GM23338 (cell line): ENCODE measurements around the gene GFOD1. TPM values are rescaled to one million over a fixed set of nuclear protein-coding genes. Genes with fewer than 3 reads are reported as not detected.
A peak's percentile ranks its signal among the peaks of the same experiment; 100 is the strongest.

ENCODE experiments used
- ATAC-seq: fragments of 200-7000 bp; cut with Tn5 transposase; 3 replicates; pipeline ENCODE4 v1.9.1; 2020
- DNase-seq: peaks from one replicate; pipeline ENCODE4 v3.0.0-alpha.2; 2015; ENCODE audit warnings: low spot score
- H2AFZ ChIP-seq: fragments of 200-600 bp; sonication (generic); 2 replicates; pipeline ENCODE4 v1.8.0; 2016; ENCODE audit warnings: antibody characterized with exemption, mild to moderate bottlenecking, moderate library complexity
- H3F3A ChIP-seq: fragments of 200-600 bp; sonication (generic); replicated peaks from 2 replicates; pipeline ENCODE4 v1.8.0; 2017; ENCODE audit warnings: antibody characterized with exemption, mixed run types, low read depth
- H3K27ac ChIP-seq: fragments of 200-600 bp; sonication (generic); 2 replicates; pipeline ENCODE4 v1.6.1; 2016; ENCODE audit warnings: low read depth
- H3K27me3 ChIP-seq: fragments of 200-600 bp; sonication (generic); 2 replicates; pipeline ENCODE4 v1.8.0; 2016; ENCODE audit warnings: mild to moderate bottlenecking, mixed run types, moderate library complexity; ENCODE audit not compliant: insufficient read depth
- H3K36me3 ChIP-seq: fragments of 200-600 bp; sonication (generic); 2 replicates; pipeline ENCODE4 v1.8.0; 2016; ENCODE audit warnings: mild to moderate bottlenecking; ENCODE audit not compliant: insufficient read depth
- H3K4me1 ChIP-seq: fragments of 200-600 bp; sonication (generic); 2 replicates; pipeline ENCODE4 v1.8.0; 2016; ENCODE audit warnings: mild to moderate bottlenecking, moderate library complexity; ENCODE audit not compliant: insufficient read depth
- H3K4me2 ChIP-seq: fragments of 200-600 bp; sonication (generic); 2 replicates; pipeline ENCODE4 v1.7.1; 2017; ENCODE audit warnings: mixed run types
- H3K4me3 ChIP-seq: fragments of 200-600 bp; sonication (generic); 2 replicates; pipeline ENCODE4 v1.6.1; 2016; ENCODE audit warnings: mixed run types
- H3K79me2 ChIP-seq: fragments of 200-600 bp; sonication (generic); replicated peaks from 2 replicates; pipeline ENCODE4 v1.8.0; 2017; ENCODE audit warnings: mild to moderate bottlenecking; ENCODE audit not compliant: insufficient read depth
- H3K9me2 ChIP-seq: fragments of 200-600 bp; sonication (generic); 2 replicates; pipeline ENCODE4 v1.8.0; 2017; ENCODE audit not compliant: insufficient read depth
- H4K20me1 ChIP-seq: fragments of 200-600 bp; sonication (generic); replicated peaks from 2 replicates; pipeline ENCODE4 v1.8.0; 2017; ENCODE audit warnings: mild to moderate bottlenecking; ENCODE audit not compliant: insufficient read depth
- H3K27ac Mint-ChIP-seq: 2 replicates; pipeline ENCODE4 v1.8.0; 2020; ENCODE audit warnings: inconsistent platforms, mild to moderate bottlenecking, moderate library complexity, mixed read lengths
- H3K27me3 Mint-ChIP-seq: 3 replicates; pipeline ENCODE4 v1.8.0; 2022; ENCODE audit warnings: low read depth, mild to moderate bottlenecking, moderate library complexity, mixed read lengths, inconsistent platforms; ENCODE audit not compliant: insufficient read depth, poor library complexity
- H3K36me3 Mint-ChIP-seq: 3 replicates; pipeline ENCODE4 v1.8.0; 2021; ENCODE audit warnings: low read depth, mild to moderate bottlenecking, inconsistent platforms, moderate library complexity, mixed read lengths
- H3K4me1 Mint-ChIP-seq: 3 replicates; pipeline ENCODE4 v1.8.0; 2020; ENCODE audit warnings: mild to moderate bottlenecking, inconsistent platforms, mixed read lengths
- H3K4me3 Mint-ChIP-seq: 3 replicates; pipeline ENCODE4 v1.8.0; 2021; ENCODE audit warnings: moderate library complexity, mild to moderate bottlenecking, inconsistent platforms, mixed read lengths
- H3K9me3 Mint-ChIP-seq: 3 replicates; pipeline ENCODE4 v1.8.0; 2020; ENCODE audit warnings: moderate library complexity, mild to moderate bottlenecking, inconsistent platforms, mixed read lengths
- CREB1 ChIP-seq: fragments of 250-450 bp; sonication (Bioruptor Pico); IDR thresholded peaks from 2 replicates; pipeline ENCODE4 v1.5.0; 2020; ENCODE audit warnings: low read depth, mild to moderate bottlenecking, moderate library complexity
- CTCF ChIP-seq, 2 experiments: fragments of 200-600 bp in 1 of 2; sonication (generic) in 1 of 2; conservative IDR thresholded peaks; 2 replicates each; pipeline versions ENCODE4 v1.5.1 to v1.6.1; 2016 to 2017; ENCODE audit warnings: antibody characterized with exemption in 2 of 2, low read depth in 2 of 2, mild to moderate bottlenecking in 2 of 2, moderate library complexity in 1 of 2
- ETS1 ChIP-seq: IDR thresholded peaks from 2 replicates; pipeline ENCODE4 v1.6.1; 2016; ENCODE audit warnings: antibody characterized with exemption
- EZH2phosphoT487 ChIP-seq: fragments of 200-600 bp; sonication (generic); IDR thresholded peaks from one replicate; pipeline ENCODE4 v1.8.1; 2018; ENCODE audit warnings: antibody characterized with exemption; ENCODE audit not compliant: unreplicated experiment
- JUNB ChIP-seq: IDR thresholded peaks from one replicate; pipeline ENCODE4 v1.6.1; 2016; ENCODE audit warnings: antibody characterized with exemption; ENCODE audit not compliant: unreplicated experiment
- NANOG ChIP-seq: IDR thresholded peaks from 2 replicates; pipeline ENCODE4 v1.6.1; 2016; ENCODE audit warnings: antibody characterized with exemption, borderline replicate concordance
- POLR2AphosphoS5 ChIP-seq: IDR thresholded peaks from 2 replicates; pipeline ENCODE4 v1.6.1; 2016; ENCODE audit warnings: antibody characterized with exemption, low read depth
- REST ChIP-seq: IDR thresholded peaks from one replicate; pipeline ENCODE4 v1.6.1; 2018; ENCODE audit warnings: antibody characterized with exemption; ENCODE audit not compliant: unreplicated experiment
- STAT1 ChIP-seq: IDR thresholded peaks from one replicate; pipeline ENCODE4 v1.6.1; 2016; ENCODE audit warnings: antibody characterized with exemption; ENCODE audit not compliant: unreplicated experiment
- ZNF331 ChIP-seq: fragments of 250-450 bp; sonication (Bioruptor Pico); IDR thresholded peaks from 2 replicates; pipeline ENCODE4 v1.5.0; 2020; ENCODE audit warnings: low read depth, mild to moderate bottlenecking, moderate library complexity
- polyA plus RNA-seq: library from polyadenylated mRNA; unstranded; fragments of >200 nt; fragmentation: Nextera tagmentation; extraction: Ambion mirVana; gene quantifications from 2 replicates; pipeline ENCODE4 v1.2.1, GENCODE V29; 2016
- total RNA-seq: library from RNA; depleted of rRNA; stranded (reverse); fragments of >200 nt; shearing (Covaris generic); gene quantifications from 2 replicates; pipeline ENCODE4 v1.2.3, GENCODE V29; 2014

GFOD1 gene
- total and polyA plus RNA-seq, 2 experiments from 2014 or later = 4.9 to 12.8 TPM

GRCh38 chr6:13488896-13489237 lies 1.5 kb upstream of the GFOD1 start (continued):
- TF ChIP-seq CTCF (conservative IDR thresholded peaks at IDR 0.05; ENCODE audit: low read depth in 2 of 2) = no peak
- no peak for TF ChIP-seq JUNB
- no peak for TF ChIP-seq REST
- TF ChIP-seq POLR2AphosphoS5 = no peak

DNA sequence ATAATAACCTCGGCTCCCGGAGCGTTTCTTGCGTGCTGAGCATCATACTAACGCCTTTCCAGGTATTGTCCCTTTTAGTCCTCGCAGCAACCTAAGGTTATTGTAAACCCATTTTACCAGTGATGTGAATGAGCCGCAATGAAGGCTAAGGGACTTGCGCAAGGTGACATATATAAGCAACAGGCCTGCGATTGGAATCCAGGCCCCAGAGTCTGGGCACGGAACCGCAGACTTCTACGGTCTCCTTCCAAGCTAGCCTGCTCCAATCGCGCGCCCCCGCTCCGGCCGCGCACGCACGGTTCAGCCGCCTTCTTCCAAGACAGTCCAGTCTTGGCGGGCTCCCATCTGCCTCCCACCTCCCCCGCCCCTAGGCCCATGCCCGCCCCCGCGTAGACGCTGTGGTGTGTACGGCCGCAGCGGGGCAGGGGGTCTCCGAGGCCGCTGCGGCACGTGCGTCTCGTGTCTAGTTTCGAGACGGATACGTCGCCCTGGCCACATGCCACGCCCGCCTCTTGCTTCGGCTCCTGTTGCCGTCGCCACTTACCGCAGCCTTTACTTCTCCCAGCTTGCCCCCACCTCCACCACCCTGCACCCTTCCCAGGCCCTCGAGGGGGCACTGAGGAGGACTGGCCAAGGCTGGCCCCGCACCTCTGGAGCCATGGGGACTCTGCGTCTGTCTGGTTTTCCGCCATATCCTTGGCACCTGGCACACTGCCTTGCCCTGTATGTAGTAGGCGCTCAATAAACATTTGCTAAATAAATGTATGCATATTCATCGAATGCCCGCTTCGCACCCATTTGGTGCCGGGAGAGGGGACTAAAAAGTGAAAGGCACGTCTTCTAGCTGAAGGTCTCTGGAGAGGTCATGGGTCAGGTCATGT lies 855 bp upstream of the GFOD1 start:
- no peak overlapping the region for H3K27ac Mint-ChIP-seq

More for the DNA sequence above, 855 bp upstream of the GFOD1 start:
- DNase-seq (peak; percentile 63), ATAC-seq (peak; percentile 28)
- H3K27me3 Mint-ChIP-seq = peaks cover 47% of the 10 kb centered on the region
- Histone ChIP-seq H3K36me3 (no peaks in the 10 kb centered on the region), H3K27ac (no peak overlapping the region), H3K27me3 (peaks cover 71% of the 10 kb centered on the region), H3K4me3 (peak overlapping the region; percentile 70), H3K9me2 (no peaks in the 10 kb centered on the region), H3K4me1 (peaks cover 10% of the 10 kb centered on the region), H4K20me1 (no peaks in the 10 kb centered on the region), H2AFZ (peak overlapping the region; percentile 76), H3K4me2 (peak overlapping the region; percentile 88), H3F3A (peaks cover 11% of the 10 kb centered on the region; the same call in 1 of the 2 replicates), H3K79me2 (peaks cover 16% of the 10 kb centered on the region)
- peak overlapping the region; percentile 74 for H3K4me3 Mint-ChIP-seq
- peaks cover 3% of the 10 kb centered on the region; the same call in 1 of the 3 replicates for H3K9me3 Mint-ChIP-seq
- H3K36me3 Mint-ChIP-seq = no peaks in the 10 kb centered on the region; the same call in 2 of the 3 replicates
- H3K4me1 Mint-ChIP-seq = peaks cover 26% of the 10 kb centered on the region
- TF ChIP-seq JUNB (no peak), STAT1 (no peak), CREB1 (CRISPR knock-in tag) (no peak), EZH2phosphoT487 (no peak), NANOG (no peak), ZNF331 (CRISPR knock-in tag) (no peak), ETS1 (no peak)
